Forelimb muscle (tissue), 1 donor: ENCODE results near the gene SIDT2. TPM values are rescaled to one million over a fixed set of nuclear protein-coding genes. Genes with fewer than 3 reads are reported as not detected.

Experiments
- DNase-seq: peaks from one replicate; pipeline ENCODE4 v3.0.0-alpha.2; 2013; ENCODE audit warnings: low read depth
- polyA plus RNA-seq: library from polyadenylated mRNA; unstranded; fragments of 120-200 nt; gene quantifications from one replicate; pipeline ENCODE4 v1.2.1, GENCODE V29; 2013; ENCODE audit not compliant: insufficient read length

SIDT2 gene
- polyA plus RNA-seq, 1 donor = 37.0 TPM

- no peak for DNase-seq
Observed at GRCh38 chr11:117220999-117221774, 42.6 kb downstream of the SIDT2 start.

- DNase-seq = no peak
Observed at GRCh38 chr11:117221775-117222517, 43.4 kb downstream of the SIDT2 start.

DNA sequence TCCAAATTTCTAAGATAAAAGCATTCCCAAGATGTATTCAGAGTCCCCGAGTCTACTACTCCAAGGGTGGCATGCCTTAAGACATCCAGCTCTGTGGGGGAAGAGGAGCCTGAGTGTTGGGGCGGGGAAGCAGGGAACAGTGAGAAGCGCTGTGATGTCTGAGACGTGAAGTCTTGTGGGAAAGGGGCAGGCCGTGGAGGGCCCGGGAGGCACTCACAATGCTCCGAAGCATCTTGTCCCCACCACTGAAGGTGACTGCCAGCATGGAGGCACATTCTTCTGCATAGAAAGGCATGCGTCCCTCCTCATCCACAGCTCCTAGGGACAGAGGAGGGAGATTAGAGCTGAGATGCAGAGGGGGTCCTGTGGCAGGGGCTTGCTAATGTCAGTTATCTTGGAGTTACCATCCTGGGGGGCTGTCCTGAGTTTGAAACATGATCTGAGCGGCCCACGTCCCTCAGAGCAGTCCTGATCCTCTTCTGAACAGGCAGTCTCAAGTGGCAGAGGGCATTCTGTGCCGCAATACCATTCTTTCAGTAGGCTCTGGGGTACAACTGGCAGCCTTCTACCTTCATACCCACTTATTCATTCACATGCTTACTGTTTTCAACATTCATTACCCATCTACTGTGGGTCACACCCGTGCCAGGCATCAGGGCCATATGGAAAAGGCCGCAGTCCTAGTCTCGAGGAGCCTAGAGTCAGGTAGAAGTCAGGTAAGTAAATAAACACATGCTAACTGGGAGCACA, 44.6 kb downstream of the SIDT2 start:
- no peak for DNase-seq

- no peak for DNase-seq
Observed at GRCh38 chr11:117223741-117224689, 45.5 kb downstream of the SIDT2 start.

DNA sequence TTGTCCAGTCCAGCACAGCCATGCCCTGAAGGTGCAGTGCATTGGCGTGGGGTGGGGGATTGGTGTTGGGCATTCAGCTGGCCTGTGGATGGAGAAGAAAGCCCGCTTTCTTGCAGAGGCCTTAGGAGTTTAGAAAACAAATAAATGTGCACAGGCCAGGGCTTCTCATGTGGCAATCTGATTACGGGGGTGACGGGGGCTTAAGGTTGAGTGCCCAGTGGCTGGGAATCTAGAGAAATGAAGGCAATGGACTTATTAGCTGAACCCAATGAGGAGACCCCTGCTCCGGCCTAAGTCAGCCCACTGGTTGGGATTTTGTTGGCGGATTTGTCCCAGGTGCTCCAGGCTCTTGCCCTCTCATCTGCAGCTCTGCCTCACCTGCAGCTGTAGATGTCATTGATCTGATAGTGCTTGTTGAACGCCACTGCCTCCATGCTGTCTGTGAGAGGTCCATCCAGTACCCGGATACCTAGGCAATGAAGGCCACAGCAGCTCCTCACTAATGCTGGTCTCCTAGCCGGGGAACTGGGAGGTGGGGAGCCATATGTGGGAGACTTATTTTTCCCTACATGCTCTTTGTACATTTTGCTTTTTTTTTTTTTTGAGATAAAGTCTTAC, 47.1 kb downstream of the SIDT2 start:
- DNase-seq = no peak

DNA sequence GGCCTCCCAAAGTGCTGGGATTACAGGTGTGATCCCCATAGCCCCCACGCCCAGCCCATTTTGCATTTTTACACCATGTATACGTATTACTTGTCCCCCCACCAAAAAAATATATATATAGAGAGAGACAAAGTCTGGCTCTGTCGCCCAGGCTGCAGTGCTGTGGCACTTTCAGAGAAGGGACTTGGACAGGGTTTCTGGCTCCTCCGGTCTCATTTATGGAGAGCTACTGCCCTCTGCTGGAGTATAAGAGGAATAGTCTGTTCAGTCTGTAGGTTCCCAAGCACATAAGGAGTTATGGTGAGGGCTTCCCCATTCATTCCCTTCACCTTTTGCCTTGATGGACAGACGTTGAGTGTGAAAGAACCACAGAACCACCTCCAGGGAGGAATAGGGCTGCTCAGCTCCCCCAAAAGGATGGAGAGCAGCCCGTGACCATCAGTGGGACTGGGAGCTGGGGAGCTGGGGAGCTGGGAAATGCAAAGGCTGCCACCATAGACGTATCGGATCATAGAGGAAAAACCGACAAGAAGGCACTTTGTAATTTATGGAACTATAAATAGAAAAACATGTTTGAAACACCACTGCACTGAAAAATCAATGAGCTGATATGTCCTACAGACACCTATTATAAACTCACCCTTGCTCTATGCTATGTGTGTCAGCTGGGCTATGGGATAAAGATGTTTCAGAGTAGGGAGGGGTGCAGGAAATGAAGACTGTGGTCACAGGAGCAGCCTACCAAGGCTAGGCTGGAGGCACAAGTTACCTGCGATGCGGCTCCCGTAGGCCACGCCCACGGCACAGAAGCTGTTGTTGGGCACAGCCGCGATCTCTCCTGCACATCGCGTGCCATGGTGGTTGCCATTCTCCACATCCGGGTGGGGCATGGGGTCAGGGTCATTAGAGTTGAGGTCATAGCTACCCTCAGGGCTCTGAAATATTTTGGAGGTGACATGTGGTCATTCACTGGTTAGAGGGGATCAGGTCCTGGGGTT, 48.1 kb downstream of the SIDT2 start:
- DNase-seq = no peak

- DNase-seq = no peak
Observed at GRCh38 chr11:117228091-117228490, 49.5 kb downstream of the SIDT2 start.

GRCh38 chr11:117229411-117229810, 50.9 kb downstream of the SIDT2 start:
- no peak for DNase-seq

GRCh38 chr11:117229931-117230285, 51.4 kb downstream of the SIDT2 start:
- DNase-seq = no peak

GRCh38 chr11:117230286-117230961, 51.9 kb downstream of the SIDT2 start:
- no peak for DNase-seq

DNA sequence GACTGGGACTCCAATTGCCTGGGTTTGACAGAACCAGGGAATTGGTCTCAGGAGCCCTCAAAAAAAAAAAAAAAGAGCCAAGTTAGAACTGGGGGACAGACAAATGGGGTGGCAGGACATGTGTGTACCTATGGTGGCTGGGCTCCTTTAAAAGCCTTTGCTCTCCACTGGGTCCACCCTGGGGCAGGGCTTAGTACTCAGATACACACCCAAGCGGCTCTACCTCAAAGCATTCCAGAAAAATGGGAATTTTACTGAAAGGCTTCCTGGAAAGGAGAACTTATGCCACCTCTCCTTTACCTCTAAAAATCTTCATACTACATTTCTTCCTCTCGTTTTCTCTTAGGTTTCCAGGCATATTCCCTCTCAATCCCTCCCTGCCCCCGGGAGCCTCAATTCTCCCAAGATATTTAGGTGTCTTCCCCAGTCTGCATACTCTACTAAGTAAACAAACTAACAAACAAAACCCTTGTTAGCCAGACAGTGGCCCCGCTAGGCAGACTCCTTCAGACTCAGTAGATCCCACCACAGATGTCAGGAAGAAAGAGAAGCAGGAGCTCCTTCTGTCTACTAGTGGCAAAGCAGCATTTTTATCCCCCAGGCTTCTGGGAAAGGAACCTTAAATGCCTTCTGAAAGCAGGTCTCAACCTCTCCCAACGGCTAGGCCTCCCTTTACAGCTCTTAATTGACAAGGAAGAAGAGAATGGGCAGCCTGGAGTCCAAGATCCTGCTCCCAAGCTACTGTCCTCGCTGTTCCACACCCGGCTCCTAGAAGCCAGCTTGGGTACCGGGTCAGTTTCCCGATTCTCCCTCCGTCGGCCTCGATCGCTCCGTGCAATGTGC, 52.7 kb downstream of the SIDT2 start:
- DNase-seq = no peak

GRCh38 chr11:117231842-117232091, 53.2 kb downstream of the SIDT2 start, which contains the start of gene PCSK7:
Gene PCSK7, minus strand, starts transcription at chr11:117232073. Its CDS starts 2,229 bp downstream, at chr11:117229844.
- DNase-seq = no peak

GRCh38 chr11:117232092-117232878, 53.7 kb downstream of the SIDT2 start, which contains the start of gene RNF214:
Gene RNF214, plus strand, starts transcription at chr11:117232671. Its CDS starts 1,602 bp downstream, at chr11:117234273.
- DNase-seq = no peak

DNA sequence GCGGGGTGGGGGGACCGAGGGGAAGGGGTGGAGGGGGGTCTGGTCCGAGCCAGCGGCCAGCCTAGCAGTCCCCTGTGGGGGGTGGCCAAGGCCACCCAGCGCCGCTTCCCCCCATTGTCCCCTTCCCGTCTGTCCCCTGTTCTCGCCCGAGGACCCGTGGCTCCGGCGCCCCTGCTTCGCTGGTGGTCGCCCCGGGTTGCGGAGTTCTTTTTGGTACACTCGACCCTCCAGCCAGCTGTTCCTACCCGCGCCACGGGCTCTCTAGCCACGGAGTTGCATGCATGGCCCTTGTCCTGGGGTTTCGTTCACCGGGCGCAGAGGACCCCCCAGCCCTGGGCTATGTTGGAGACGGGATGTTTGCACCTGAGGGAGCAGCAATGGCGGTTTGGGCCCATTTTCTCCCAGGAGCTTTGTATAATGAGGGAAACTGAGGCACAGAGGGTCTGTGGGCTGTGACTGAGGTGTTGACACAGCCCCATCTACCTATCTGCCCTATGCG, 54.4 kb downstream of the SIDT2 start:
- DNase-seq = no peak

DNA sequence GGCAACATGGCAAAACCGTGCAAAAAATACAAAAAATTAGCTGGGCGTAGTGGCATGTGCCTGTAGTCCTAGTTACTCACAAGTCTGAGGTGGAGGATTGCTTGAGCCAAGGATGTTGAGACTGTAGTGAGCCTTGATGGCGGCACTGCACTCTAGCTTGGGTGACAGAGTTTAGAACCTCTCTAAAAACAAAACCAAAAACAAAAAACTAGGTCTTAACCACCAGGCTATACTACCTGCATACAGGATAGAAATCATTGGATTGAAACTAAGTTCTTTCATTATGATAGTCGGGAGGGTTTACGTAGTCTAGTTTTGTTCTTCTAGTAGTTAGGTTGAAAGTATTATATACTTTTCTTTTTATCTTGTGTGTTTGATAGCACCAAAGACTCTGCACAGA, 59.7 kb downstream of the SIDT2 start:
- DNase-seq = no peak

- DNase-seq = no peak
Observed at GRCh38 chr11:117239295-117239694, 60.8 kb downstream of the SIDT2 start.
